HG02870 (cell line): Measurements from ENCODE around the gene PDE5A.
A peak's percentile ranks its signal among the peaks of the same experiment; 100 is the strongest.
"Not testable (repeated sequence)": the region's sequence is repeated elsewhere in the genome, so short reads cannot be mapped to it uniquely, and the experiment has no call there.

Source experiments
- ATAC-seq: cut with Tn5 transposase; IDR thresholded peaks from one replicate; pipeline ENCODE4 v1.9.1; 2021; ENCODE audit warnings: mild to moderate bottlenecking, moderate library complexity; ENCODE audit not compliant: unreplicated experiment

Gene PDE5A

DNA sequence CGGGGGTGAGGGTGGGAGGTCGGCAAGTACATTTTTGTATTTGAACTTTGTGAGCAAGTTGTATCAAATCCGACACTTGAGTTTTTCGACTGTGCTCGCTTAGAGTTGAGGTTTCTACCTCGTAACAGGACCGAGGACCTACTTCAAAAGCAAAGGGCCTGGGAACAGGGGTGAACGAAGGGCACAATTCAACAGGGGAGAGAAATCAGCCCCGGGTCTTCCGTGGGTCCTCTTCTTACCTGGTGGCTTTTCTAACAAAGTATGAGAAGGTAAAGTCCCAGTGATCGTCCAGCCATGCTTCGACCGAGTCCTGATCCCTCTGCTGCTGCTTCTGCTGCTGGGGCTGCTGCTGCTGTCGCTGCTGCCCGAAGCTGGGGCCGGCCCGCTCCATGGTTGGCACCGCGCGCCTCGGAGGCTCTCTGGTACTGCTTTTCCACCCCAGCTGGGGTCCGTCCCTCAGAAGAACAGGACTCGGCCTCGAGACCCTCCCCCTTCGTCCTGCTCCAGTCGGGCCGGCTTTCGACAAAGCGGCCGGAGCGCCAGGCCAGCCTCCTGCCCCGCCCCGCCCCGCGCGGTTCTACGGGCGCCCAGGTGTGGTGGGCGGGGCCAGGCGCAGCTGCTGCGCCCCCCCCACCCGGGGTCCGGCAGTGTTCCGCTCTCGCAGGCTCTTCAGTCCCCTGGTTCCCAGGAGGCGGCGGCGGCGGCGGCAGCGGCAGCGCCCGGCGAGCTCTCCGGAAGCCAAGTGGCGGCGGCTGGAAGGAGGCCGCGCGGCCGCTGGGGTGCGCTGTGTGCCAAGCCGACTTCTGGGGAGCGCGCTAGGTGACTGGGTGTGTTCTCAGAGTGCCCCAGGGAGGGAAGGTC is at the start of gene PDE5A:
TSS of gene PDE5A (minus strand) at position 524 of the 861 bp plus-strand sequence. CDS start at position 391, 133 bp downstream.
- ATAC-seq, result peak; percentile 86

GRCh38 chr4:119676101-119676500 is 47.5 kb upstream of the PDE5A start:
- ATAC-seq, result no peak

DNA sequence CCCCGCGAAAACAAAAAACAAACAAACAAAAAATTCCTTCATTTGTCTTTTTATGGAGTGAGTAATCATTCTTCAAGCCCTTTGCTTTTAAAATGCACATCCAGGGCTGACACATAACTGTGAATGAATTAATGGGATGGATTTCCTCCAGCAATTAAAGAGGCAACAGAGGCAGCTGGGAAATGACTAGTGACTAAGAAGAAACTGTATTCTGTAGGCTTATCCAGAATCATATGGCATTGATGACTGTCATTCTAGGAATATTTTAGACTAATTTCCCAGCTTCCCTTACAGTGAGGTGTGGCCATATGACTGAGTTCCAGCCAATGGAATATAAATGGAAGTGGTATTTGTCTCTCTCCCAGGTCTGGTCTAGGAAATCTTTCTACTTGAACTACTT is 46.8 kb upstream of the PDE5A start:
- no peak for ATAC-seq

DNA sequence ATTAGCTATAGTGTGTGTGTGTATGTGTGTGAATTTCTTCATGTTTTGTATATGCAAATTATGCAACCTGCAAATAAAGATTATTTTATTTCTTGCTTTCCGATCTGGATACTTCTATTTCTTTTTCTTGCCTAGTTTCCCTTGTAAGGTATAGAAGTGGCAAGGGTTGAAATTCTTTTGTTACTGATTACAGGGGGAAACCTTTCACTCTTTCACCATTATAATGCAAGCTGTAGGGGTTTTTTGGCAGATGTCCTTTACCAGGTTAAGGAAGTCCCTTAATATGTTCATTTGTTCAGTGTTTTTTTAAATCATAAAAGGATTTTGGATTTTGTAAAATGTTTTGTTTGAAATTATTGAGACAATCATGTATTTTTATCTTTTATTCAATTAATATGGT is 44.3 kb upstream of the PDE5A start:
- ATAC-seq, result no peak

- no peak for ATAC-seq
These were observed 43.5 kb upstream of the PDE5A start for GRCh38 chr4:119672086-119672485.

- ATAC-seq, result no peak
These were observed 42.6 kb upstream of the PDE5A start for GRCh38 chr4:119671205-119671604.

DNA sequence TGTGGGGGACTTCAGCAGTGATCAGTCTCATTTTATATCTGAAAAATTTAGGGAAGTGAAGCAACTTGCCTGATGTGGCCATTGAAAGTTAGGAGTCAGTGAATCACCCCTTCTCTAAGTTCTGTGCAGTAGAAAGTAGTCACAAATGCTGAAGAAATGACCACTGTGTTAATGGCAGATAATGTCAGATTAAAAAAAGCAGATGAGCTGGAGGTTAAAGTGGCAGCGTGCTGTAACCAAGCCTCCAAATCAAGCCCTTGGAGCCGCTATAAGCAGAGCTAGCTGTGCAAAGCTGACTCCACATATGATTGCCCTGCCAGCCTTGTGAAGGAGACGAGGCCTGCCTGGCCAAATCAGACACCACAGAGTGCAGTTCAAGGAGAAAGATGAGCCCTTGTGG is 39.2 kb upstream of the PDE5A start:
- ATAC-seq, result no peak

DNA sequence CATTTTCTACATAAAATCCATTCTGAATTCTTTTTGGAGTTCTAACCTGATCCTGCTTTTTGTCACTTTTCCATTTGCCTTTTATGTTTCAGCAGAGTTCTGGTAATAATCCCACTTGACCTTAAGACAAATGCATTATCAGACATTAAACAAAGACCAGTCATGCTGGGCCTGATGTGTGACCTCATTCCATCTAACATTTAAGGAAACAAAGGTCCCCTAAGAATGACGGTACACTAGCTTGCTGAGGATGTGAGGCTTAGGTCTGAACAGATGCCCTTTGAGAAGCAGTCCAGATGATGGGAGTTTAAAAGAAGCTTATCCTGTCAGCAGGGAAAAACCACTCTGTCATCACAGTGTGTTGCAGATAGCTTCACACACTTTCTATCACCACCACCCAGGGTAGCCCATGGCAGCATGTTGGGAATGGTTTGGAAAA is 38.1 kb upstream of the PDE5A start:
- ATAC-seq, result no peak

GRCh38 chr4:119665752-119666151 is 37.1 kb upstream of the PDE5A start:
- no peak for ATAC-seq

DNA sequence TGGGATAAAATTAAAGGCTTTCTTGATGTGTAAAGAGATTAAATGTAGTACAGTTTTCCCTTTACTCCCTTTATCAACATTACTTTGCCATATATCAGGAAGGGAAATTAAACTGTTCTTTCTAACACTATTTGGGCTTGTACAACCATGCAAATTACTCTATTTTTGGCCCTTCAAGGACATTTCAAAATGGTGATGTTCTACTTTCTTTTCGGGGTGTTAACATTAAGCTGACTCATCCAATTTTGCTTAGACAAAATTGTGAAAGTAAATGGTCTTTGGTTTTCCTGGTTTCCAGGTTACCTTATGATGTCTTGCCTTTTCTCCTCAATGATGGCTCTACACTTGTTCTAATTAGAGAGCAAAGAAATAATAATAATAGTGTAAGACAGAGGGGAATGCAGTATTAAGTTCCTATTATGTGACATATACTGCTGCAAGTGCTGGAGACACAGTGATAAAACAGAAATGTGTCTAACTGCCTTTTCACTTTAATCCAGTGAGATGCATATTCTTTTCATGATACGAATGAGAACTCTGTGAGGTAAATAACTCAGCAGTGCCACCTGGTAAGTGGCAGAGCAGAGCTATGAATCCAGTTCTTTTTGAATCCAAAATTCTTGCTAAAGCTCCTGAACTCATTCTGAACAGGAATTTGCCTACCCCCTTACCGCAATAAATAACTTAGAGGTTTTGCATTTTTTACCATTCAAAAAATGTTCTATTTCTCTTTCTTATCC is 35.7 kb upstream of the PDE5A start:
- no peak for ATAC-seq

DNA sequence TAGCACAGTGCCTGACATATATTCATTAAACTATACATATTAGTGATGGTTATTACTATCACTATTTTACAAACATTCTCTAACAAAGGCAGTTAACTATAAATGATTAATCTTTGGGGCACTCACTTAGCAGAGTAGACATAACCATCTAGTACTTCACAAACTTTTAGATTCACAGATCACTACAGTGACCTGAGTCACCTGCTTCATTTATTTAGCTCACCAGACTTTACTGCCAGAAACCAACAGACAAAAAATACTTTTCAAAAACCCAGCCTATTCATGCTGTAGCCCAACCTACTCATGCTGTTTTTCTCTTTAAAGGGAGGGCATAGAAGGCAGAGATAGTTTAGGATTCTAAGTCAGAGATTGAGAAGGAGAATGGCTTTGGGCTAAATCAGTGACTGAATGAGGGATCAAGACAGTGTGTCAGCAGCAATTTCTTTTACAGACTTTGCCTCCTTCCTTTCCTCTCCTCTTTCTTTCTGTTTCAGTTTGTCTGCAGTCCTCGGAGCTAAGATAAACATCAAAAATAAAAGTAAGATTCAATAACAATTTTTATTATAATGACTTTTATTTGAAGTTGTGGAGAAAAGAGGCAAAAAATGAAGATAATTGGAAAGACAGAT is 34.7 kb upstream of the PDE5A start:
- no peak for ATAC-seq

DNA sequence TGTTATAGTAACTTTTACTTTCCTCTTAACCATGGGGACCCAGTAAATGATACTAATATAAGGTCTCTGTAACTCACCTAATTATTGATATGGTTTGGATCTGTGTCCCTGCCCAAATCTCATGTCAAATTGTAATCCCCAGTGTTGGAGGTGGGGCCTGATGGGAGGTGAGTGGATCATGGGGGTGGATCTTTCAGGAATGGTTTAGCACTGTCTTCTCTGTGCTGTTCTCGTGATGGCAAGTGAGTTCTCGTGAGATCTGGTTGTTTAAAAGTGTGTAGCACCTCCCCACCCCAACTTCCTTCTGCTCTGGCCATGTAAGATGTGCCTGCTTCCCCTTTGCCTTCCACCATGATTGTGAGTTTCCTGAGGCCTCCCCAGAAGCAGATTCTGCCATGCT is 34.0 kb upstream of the PDE5A start:
- ATAC-seq, result not testable (repeated sequence)

DNA sequence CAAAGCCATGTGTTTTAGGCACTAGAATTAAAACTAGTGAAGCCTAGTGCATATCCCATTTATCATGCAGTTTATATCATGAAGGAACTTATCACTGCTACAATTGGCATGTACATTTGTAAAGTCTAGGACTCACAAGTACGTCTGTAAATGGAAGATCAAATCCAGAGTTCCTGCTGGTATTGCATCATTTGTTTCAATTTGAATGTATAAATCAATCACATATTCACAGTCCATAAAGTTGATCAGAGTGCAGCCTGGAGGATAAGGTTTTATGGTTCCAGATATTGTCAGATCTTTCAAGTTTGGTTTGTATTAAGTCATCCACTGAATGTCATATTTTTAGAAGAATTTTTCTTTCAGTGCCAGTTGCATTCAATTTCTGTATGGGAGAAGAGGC is 32.6 kb upstream of the PDE5A start:
- ATAC-seq, result no peak

GRCh38 chr4:119659576-119659975 is 31.0 kb upstream of the PDE5A start:
- ATAC-seq, result no peak

DNA sequence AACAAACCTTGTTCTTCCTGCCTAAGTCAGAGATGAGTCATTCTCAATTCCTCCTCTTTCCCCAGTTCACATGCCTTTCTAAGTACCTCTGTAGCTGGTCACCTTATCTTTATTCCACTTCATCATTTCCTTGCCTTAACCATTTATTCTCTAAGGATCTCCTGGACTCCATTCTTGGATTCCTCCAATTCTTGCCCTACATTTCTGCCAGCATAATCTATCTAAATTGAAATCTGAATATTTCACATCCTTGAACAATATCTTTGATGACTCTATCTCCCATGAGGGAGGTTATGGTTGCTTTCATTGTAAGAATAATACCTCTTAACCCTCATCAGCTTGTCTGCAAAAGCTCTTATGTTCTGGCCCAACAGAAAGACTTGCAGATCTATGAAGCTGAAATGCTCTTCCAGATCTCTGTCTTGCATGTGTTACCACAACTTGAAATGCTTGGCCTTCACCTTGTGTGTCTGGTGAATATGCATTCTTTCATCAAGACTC is 28.6 kb upstream of the PDE5A start:
- ATAC-seq, result no peak

GRCh38 chr4:119656342-119656741 is 27.7 kb upstream of the PDE5A start:
- no peak for ATAC-seq

- ATAC-seq, result no peak
These were observed 26.7 kb upstream of the PDE5A start for GRCh38 chr4:119655111-119655837.

- ATAC-seq, result no peak
These were observed 25.4 kb upstream of the PDE5A start for GRCh38 chr4:119653990-119654389.

GRCh38 chr4:119652998-119653397 is 24.4 kb upstream of the PDE5A start:
- ATAC-seq, result no peak

DNA sequence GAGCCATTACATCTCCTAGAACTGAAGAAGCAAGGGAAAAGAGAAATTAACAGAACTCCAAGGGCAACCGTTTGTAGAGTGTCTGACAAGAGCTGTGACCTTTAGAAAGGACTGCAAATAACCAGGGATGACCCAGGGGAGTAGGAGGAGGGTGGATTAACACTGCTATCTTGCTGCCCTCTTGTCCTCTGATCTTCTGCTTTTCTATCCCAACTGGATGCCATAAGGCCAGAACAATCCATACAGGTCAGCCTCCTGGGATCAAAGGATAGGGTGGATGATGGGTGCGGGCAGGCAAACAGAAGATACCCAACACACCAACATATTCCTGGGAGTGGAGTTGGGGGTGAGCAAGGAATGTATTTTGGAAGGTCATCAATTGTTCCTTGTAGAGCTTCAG is 19.8 kb upstream of the PDE5A start:
- ATAC-seq, result no peak

GRCh38 chr4:119647558-119647957 is 19.0 kb upstream of the PDE5A start:
- no peak for ATAC-seq
